IPS-11a (cell line): ENCODE results near the gene ZDHHC11B.
"Not testable (repeated sequence)": the region's sequence is repeated elsewhere in the genome, so short reads cannot be mapped to it uniquely, and the experiment has no call there.

Source experiments
- H3K4me3 ChIP-seq: one replicate; pipeline ENCODE4 v1.5.1; 2013; ENCODE audit warnings: low read depth, low read length, control low read depth

Gene ZDHHC11B

DNA sequence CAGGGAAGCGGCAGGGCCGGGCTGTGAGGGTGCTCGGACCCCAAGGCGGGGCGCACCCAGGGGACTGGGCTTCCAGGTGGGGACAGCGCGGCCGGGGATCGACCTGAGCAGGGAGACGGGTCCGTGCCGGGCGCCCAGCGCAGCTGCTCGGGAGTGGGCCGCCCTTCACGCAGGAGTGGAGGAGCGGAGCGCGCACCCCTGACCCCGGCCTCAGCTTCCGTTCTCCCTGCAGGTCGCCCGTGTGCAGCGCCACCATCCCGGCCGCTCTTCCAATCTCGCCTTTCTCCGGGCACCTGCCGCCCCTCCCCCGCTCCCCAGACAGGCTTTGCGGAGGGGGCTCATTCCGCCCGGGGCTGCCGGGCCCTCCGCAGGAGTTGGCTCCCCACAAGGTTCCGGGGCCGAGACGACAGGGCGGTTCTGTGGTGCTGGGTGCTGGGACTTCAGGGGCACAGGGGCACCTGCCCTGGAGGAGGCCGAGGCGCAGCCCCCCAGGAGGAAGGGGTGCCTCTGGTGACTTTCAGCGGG, 714 bp upstream of the ZDHHC11B start:
- H3K4me3 ChIP-seq, result peak overlapping the region; percentile 41

DNA sequence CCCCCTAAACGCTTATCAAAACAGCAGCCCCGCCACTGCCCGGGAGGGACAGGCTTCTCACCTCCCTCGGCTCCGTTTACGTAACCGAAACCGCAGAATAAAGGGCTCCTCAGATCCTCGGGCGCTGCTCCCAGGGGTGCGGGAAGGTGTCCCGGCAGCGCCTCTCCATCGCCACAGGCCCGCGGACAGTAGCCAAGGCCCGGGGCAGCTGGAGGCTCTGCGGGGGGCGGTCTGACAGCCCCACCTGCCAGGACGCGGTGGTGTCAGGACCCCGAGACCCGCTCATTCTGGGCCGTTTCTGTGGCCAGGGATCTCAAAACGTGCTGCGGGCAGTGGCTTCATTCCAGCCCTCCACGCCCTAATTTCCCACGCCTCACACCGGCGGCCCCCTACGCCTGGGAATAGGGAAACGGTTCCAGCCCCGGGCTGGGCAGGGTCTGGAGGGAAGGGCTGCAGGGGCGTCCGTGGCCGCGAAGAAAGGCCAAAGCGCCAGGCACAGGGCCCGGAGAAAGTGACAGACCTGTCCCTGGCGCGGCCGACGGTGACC, 575 bp downstream of the ZDHHC11B start:
- peak overlapping the region; percentile 41 for H3K4me3 ChIP-seq

DNA sequence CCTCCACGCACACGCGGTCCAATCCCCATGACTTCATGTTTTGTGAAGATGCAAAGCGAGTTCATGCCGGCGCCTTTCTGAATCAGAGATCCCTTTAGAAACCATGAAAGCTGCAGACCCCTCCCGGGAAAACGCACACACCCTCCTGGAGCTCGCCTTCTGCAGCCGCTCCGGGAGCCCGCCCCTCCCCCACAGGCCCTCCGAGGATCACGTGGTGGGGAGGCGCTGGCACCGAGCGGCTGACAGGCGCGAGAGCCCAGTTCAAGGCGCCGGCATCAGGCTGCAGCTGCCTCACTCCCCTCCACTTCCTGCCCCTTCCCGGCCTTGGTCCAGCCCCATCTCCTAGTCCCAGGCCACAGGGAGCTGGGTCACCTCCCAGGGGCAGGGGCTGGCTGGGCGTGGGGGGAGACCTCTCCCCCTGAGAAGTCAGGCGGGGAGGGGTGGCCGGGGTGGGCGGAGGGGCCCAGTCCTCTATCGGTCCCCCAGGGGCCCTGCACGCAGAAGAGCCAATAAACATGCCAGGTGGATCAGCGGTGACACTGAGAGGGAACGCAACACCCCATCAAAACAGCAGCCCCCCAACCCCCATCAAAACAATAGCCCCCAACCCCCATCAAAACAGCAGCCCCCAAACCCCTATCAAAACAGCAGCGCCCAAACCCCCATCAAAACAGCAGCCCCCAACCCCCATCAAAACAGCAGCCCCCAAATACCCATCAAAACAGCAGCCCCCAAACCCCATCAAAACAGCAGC, 1.3 kb downstream of the ZDHHC11B start:
- not testable (repeated sequence) for H3K4me3 ChIP-seq

DNA sequence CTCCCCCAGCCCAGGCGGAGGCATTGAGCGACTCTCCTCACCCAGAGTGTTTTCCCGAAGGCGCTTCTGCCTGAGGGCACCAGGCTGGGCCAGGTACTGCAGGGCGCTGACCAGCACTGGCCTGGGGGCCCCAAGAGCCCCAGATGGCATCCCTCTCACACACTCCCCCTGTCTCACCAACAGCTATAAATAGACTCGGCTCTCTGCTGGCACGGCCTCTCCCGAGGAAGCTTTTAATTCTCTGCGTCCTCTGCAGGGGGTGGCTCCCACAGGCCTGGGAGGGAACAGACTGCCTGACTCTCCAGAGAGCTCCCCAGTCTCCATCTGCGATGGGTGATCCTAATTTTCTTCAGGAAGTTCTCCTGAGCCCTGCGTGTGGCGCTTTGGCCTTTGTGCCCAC, 2.2 kb downstream of the ZDHHC11B start:
- not testable (repeated sequence) for H3K4me3 ChIP-seq

DNA sequence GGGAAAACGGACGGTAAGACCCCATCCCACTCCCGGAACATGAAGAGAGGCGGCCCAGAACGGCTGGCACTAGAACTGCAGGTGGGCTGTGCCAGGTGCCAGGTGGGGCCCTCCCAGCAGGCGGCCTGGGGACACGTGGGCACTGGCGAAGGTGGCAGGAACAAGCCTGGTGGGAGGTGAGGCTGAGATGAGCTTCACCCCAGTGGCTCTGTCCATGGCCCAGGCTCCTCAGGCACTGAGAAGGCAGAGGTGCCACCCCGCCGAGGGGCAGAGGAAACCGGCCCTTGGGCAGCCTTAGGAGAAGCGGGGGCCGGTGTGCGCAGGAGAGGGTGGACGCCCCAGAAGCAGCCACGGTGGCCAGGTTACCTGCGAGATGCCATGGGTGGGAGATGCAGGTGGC, 4.0 kb downstream of the ZDHHC11B start:
- not testable (repeated sequence) for H3K4me3 ChIP-seq

DNA sequence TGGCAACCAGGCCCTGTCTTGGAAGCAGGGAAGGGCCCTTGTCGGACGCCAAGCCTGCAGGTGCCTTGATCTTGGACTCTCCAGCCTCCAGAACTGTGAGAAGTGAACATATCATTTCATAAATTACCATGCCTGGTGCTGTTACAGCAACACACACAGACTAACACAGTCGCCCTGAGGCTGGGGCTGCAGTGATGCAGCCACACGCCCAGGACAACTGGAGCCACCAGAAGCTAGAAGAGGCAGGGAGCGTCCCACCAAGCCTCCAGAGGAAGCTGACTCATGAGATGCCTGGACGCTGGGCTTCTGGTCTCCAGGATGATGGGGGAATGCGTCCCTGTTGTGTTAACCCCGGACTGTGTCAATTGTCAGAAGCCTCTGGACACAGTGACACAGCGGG, 5.6 kb downstream of the ZDHHC11B start:
- H3K4me3 ChIP-seq, result not testable (repeated sequence)

DNA sequence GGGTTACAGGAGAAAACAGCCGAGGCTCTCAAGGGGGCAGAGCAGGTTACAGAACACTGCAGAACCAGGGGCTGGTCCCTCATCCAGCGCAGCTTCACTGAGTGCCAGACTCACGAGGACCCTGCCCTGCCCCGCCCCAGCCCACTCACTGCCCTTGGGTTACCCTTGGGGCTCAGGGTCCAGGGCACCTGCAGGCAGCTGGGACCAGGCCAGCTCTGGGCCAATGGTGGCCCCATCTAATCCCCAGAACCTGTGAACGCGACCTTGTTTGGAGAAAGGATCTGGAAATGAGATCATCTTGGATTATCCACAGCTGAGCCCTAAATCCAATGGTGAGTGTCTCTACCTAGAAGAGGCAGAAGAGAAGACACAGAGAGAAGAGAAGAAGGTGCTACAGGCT, 6.1 kb downstream of the ZDHHC11B start:
- not testable (repeated sequence) for H3K4me3 ChIP-seq

DNA sequence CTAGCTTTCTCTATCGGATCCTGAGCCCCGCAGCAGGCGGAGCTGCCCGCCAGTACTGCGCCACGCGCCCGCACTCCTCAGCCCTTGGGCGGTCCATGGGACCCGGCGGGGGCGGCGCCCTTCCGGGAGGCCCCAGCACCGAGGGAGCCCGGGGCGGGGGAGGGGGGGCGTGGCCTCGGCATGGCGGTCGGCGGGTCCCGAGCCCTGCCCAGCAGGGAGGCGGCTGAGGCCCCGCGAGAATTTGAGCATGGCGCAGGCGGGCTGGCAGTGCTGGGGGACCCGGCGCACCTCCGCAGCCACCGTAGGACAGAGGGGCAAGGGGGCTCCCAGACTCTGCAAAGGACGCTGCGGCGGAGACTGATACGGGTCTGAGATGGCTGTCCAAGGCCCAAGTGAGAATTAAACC, 6.8 kb downstream of the ZDHHC11B start:
- H3K4me3 ChIP-seq, result no peak overlapping the region

DNA sequence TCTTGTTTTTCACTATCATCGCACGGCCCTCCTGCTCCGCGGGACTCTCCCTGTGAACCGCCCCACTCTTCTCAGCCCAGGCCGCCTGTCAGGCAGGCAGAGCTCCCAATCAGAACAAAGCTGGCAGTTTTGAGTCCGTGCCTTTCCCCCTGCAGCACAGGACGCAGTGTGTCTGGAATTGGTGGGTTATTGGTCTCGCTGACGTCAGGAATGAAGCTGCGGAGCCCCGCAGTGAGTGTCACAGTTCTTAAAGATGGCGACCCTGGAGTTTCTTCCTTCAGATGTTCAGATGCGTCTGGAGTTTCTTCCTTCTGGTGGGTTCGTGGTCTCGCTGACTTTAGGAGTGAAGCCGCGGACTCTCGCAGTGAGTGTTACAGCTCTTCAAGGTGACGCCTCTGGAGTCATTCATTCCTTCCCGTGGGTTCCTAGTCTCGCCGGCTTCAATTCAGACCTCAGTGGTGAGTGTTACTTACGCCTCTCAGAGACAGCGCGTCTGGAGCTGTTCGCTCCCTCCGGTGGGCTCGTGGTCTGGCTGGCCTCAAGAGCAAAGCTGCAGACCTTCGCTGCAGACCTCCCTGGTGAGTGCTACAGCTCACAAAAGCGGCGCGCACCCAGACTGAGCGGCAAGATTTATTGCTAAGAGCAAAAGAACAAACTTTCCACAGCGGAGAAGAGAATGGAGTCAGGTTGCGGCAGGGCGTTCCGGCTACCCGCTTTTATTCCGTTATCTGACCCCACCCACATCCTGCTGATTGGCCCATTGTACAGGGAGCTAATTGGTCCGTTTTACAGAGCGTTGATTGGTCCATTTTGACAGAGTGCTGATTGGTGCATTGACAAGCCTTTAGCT, 7.4 kb downstream of the ZDHHC11B start:
- no peak overlapping the region for H3K4me3 ChIP-seq

DNA sequence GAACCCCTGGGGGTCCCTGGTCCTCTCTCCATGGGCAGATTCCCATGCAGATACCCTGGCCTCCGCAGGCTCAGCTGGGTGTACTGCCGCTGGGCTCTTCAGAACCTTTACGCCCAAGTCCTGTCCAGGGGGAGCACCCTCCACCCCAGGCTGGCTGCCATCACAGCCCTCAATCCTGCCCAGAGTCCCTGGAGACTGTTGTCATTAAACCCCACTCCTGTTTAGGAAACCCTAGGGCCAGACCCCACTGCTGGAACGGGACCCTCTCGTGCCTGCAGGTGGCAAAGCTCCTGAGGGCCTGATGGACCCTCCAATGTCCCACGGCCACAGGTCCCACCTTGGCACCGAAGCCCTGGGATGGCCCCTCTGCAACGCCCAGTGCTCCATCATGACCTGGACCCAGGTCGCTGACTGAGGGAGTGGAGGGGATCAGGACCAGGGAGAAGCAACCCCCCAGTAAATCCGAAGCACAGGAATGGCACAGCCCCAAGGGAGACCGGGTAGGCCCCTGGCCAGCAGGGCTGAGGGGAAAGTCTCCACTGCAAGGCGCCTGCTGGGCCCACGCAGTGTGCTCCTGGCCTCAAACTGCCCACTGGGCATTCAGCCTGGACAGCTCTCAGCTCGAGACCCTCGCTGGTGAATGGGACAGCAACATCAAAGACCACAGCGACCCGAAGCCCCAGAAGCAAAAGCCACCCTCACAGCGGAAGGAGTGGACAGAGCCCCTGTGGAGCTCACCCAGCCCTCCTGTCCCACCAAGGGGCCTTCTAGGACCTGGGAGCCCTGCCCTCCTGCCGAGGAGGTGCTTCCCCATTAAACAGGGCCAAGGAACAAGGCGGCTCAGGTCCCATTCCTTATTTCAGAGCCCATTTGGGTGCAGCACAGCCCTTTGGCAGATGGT, 8.3 kb downstream of the ZDHHC11B start:
- no peak overlapping the region for H3K4me3 ChIP-seq

DNA sequence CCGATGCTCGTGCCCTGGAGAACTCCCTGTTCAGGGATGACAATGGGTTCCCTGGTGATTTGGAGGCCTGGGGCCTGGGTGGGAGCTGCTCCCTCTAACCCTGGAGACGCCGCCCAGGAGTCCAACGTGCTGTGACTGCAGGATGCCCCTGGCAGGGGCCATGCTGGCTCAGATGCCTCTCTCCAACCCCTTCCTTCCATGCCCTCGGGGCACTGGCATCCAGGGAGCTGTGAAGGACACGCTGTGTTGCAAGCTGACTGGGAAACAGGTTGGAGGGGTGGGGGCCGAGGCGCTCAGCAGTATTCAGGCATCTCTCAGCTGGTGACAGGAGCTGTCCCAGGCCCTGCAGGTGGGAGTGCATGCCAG, 9.0 kb downstream of the ZDHHC11B start:
- H3K4me3 ChIP-seq, result not testable (repeated sequence)

DNA sequence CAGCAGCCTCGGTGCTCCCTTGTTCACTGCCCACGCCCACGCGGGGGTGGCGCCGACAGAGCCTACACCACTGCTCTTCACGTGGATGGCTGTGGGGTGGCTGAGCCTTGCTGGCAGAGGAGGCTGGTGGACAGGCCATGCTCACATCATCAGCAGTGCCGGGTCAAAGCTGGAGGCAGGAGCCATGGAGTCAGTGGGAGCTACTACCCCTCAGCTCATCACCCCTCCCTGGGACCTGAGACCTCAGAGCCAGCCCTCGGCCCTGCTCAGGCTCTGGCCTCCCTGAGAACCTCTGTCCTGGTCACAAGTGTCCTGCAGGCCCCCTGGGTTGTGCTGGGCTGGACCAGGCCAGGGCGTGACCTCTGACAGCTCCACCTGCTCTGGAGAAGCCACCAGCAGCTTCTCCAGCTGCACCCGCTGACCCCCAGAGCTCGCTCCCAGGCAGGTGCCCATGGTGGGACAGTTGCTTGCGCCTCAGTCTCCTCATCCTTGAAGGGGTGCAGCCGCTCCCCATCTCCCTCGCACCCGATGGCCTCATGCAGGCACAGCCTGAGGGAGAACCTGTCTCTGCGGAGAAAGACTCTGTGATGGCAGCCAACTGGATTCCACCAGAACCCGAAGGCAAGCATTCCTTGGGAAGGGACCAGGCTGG, 9.5 kb downstream of the ZDHHC11B start:
- not testable (repeated sequence) for H3K4me3 ChIP-seq

DNA sequence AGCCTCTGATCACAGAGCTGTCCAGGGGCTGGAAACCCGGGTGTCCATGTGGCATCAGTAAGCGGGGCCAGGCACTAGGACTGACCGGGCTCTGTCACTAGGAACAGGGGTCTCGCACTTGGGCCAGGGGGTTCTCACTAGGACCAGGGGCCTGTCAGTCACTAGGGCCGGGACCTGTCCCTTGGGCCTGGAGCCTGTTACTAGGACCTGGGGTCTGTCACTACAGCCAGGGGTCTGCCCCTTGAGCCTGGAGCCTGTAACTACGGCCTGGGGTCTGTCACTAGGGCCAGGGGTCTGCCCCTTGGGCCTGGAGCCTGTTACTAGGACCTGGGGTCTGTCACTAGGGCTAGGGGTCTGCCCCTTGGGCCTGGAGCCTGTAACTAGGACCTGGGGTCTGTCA, 10.2 kb downstream of the ZDHHC11B start:
- H3K4me3 ChIP-seq, result not testable (repeated sequence)

DNA sequence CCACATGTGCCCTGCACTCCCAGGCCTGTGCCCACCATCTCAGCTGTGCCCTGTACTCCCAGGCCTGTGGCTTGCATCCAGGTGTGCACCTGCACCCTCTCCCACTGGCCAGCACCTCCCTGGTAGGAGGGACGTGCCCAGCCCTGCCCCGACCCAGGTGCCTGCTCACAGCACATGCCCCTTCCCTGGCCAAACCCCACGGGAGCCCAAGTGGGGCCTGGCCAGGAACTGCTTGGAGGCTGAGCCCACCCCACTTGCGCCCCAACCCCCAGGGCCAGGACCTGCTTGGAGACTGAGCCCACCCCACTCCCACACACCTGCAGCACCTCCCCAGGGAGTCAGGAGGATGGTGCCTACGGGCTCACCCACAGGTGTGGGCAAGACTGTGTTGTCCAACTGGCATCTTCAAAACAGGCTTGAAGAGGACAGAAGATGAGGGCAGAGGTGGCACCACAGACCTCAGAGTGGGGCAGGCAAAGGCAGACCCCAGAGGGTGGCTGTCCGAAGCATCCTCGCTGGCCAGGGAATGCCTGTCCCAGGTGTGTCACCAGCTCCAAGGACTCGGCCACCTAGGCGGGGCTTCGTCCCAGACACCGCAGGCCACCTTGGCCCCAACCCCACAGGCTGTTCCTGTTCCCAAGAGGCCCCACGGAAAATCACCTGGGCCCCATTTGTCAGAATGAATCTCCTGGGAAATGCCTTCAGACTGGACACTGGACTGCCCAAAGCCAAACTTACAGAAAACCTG, 10.8 kb downstream of the ZDHHC11B start:
- no peak overlapping the region for H3K4me3 ChIP-seq

DNA sequence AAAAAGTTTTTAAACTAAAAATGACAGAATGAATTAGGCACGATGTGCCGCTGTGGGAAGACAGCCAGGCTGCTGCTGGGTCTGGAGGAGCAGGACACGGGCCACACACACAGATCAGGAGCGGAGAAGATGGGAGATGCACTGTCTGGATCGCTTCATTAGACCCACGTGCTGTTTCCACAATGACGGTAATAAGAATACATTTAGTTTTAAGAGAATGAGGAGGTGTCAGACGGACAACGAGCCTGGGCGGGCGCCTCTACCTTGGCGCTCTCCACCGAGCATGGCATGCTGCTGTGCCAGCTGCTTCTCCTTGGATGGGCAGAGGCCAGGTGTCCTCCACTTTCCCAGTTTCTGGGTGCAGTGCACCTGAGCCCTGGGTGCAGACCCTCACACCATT, 11.6 kb downstream of the ZDHHC11B start:
- H3K4me3 ChIP-seq, result not testable (repeated sequence)

DNA sequence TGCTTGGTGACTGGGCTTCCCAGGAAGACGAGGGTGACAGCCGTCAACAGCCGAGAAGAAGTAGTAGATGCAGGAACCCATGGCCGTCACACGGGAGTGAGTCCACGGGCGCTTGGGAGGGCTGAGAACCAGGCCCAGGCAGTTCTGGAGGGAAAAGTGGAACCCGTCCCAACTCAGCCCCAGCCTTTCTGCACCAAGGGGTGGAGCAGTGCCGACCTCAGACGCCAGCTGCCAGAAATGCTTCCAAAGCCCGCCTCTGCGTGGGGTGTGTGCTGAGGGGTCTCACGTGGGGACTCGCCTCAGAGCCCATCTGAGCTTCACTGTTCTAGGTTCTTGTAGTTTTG, 12.0 kb downstream of the ZDHHC11B start:
- not testable (repeated sequence) for H3K4me3 ChIP-seq

DNA sequence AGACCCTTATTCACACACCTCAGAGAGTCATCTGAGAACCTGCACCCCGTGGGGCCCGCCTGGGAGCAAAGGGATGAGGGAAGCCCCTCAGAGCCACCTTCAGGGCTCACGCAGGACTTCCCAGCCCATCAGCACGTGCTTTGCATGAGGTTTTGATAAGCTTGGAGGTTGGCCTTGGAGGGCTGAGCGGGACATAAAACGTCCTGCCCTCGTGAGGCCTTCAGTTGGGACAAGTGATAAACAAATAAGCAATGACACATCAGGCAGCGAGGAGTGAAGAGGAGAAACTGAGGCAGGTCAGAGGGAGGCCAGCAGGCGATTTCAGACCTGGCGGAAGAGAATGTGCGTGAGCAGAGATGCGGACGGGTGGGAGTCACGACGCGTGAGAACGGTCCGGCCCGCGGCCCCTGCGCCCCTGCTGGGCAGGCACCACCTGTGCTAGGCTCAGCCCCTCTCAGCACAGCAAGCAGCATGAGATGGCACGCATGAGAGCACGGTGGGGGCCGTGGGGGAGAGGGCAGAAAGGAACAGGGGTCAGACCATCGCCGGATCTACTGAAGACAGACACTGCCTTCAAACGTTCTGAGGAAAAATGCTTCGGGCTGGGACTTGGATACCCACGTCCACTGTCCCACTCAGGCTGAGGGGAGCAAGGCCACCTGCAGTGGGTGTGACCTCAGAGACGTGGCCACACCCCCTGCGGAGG, 12.5 kb downstream of the ZDHHC11B start:
- not testable (repeated sequence) for H3K4me3 ChIP-seq

DNA sequence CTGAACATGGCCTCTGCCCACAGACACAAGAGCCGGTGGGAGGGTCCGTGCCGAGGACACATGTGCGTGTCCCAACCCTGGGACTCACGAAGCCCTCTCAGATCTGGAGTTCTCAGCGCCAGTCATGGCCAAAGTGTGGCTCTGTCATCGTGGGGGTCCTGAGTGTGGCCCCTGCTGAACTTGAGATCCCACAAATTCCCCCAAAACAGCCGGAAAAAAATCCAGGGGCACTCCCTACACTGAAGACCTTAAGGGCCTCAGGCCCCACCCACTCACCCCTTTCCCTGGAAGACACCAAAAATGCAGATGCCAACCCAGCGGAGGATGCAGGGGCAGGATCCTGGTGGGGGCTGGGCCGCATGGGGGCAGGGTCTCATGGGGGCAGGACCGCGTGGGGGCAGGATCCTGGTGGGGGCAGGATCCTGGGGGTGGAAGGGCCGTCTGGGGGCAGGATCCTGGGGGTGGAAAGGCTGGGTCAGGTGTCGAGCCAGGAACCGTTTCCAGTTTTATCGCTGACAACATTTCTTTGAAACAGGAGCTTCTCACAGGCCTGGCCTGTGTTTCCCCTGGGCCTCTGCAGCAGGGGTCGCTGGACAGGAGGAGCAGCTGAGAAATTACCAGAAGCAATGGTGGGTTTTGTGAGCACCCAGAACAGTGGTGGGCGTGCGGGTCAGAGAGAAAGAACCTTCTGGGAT, 13.3 kb downstream of the ZDHHC11B start:
- not testable (repeated sequence) for H3K4me3 ChIP-seq

DNA sequence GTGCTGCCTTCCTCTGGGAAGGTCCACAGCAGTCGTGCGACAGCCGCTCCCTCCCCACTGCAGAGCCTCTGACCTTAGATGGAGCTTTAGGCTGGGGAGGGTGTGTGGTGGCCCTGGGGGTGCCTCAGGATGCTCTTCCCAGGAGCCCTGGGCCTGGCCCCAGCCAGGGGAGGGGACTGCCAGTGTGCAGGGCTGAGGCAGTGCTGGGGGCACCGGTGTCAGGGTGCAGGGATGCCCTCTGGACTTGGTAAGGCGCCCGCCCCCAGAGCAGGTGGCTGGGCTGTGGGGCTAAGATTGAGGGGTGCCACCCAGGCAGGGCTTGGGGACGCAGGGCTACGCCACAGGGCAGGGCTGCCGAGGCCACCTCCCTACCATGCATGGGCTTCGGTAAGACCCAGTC, 13.9 kb downstream of the ZDHHC11B start:
- not testable (repeated sequence) for H3K4me3 ChIP-seq
